HG03060 (cell line): Measurements from ENCODE around the gene HDDC3.

Experiments
- ATAC-seq: cut with Tn5 transposase; IDR thresholded peaks from one replicate; pipeline ENCODE4 v1.9.1; 2021; ENCODE audit warnings: low read depth, moderate number of reproducible peaks; ENCODE audit not compliant: unreplicated experiment

The HDDC3 gene, protein sequence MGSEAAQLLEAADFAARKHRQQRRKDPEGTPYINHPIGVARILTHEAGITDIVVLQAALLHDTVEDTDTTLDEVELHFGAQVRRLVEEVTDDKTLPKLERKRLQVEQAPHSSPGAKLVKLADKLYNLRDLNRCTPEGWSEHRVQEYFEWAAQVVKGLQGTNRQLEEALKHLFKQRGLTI

DNA sequence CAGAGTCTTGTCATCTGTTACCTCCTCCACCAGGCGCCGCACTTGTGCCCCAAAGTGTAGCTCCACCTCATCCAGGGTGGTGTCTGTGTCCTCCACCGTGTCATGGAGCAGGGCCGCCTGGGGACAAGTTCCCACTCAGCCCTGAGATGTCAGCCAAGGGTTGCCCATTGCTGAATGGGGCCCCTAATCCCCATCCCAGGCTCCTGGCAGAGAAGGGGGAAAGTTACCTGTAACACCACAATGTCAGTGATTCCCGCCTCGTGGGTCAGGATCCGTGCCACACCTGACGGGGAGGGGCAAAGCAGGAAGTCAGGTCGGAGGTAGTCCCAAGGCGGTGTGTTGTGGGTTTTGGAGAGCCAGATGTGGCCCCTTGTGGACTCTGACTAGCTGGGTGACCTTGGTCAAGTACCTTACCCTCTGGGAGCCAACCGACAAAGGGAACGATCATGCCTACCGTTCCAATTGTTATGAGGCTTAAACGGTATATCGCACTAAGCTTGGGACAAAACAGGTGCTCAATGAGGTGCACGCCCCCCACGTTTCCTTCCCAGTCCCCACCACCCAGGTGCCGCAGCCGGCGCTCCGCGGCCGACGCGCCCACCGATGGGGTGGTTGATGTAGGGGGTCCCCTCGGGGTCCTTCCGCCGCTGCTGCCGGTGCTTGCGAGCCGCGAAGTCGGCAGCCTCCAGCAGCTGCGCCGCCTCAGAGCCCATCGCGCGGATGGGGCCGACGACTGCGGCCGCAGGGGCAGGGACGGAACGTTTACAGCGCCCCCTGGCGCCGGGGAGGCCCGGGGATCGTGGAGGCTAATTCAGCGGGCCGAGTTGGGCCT is at the start of gene HDDC3:
Gene HDDC3, minus strand, starts transcription at position 722 of the 832 bp plus-strand sequence. Its CDS starts 9 bp downstream, at position 713.
- peak; percentile 30 for ATAC-seq

DNA sequence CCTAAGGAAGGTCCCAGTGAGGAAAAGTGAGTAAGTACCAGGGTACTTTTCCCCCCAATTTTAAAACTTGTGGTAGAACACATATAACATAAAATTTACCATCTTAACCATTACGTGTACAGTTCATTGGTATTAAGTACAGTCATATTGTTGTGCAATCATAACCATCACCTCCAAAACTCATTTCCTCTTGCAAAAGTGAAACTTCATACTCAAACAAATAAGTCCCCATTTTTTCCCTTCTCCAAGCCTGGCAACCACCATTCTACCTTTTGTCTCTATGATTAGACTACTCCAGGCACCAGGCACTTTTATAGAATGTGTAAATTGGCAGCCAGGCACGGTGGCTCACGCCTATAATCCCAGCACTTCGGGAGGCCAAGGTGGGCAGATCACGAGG is 49.8 kb upstream of the HDDC3 start:
- no peak for ATAC-seq

DNA sequence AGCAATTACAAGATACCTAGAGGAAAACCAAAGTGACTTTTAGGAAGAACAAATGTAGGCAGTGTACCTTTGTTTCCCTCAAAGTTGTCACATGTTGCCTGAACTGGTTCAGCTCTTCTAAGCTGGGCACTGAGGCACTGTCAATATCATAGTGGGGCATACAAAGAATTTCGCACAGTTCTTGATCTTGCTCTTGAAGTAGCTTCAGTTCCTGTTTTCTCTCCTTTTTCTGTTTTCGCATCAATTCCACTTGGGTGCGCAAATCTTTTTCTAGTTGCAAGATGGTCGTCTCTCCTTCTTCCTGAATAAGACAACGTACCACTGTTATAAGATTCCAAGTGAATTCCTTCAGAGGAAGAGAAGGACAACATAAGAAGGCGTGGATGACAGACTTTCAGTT is 49.3 kb upstream of the HDDC3 start:
- no peak for ATAC-seq

DNA sequence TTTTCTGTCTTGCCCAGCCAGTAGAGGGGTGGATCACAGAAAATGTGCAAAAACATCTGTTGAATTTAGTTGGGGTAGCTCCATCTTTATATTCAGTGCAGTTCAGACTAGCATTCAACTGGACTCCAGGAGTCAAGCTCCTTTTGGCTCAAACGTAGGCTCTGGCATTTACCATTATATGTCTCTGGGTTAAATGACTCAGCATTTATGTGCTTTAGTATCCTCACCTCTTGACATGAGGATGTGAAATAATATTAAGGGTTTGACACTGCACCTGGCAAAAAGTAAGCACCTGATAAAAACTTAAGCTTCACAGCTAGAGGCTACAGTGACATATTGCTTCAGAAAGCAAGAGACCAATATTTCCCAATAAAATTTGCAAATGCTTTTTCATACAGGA is 47.2 kb upstream of the HDDC3 start:
- ATAC-seq, result no peak

DNA sequence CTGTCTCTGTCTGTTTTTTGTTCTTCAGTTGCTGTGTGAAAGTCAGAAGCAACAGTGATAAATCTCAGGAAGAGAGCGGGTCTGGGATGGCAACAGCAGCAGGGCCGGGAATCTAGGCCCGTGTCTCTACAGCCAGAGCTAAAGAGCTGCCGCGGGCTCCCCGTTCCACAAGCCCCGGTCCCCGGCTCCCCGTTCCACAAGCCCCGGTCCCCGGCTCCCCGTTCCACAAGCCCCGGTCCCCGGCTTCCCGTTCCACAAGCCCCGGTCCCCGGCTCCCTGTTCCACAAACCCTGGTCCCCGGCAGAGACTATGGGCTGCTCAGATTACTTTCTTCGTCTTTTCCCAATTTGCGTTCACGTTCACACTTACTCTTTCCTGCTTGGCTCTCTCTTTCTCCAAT is 41.9 kb upstream of the HDDC3 start:
- no peak for ATAC-seq

DNA sequence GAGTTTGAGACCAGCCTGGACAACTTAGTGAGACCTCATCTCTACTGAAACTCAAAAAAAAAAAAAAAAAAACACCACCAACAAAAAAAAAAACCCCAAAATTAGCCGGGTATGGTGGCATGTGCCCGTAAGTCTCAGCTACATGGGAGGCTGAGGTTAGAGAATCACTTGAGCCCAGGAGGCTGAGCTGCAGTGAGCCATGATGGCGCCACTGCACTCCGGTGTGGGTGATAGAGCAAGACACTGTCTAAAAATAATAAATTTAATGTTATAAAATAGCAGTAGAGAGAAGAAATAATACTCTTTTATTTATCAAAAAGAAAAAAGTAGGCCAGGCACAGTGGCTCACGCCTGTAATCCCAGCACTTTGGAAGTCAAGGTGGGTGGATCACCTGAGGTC is 39.8 kb upstream of the HDDC3 start:
- ATAC-seq, result no peak

DNA sequence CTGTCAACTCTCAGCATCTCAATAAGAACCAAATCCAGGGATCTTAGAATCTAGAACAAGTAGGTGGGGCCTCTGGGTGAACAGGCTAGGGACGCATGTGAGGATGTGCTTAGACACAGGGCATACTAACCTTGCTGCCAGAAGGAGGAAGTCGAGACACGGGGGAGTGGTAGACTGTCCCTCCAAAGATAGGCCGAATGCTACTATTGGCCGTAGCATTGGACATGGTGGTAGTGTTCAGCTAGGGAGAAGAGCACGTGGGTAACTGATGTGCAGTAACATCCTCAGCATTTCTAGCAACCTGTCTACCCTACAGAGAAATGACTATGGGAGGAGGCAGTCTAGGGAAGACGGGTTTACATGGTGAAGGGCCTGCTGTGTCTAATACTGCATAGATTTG is 37.9 kb upstream of the HDDC3 start:
- ATAC-seq, result no peak

DNA sequence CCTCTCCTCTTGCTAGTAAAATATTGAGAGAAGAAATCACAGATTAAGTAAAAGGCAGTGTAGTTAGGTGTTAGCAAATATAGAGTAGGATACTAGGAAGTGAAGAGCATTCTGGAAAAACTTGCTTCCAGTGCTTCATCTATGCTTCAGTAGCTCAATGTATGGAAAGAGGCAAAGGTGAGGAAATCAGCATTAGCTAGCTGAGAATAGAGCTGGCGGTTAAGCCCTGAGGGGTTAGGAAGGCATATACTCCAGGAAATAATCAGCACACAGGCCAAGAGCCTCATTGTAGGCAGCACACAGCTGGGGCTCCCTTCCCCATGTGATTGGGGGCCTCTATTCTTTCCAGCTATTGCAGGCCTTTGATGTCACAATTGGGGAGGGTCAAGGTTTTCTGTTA is 36.1 kb upstream of the HDDC3 start:
- no peak for ATAC-seq

DNA sequence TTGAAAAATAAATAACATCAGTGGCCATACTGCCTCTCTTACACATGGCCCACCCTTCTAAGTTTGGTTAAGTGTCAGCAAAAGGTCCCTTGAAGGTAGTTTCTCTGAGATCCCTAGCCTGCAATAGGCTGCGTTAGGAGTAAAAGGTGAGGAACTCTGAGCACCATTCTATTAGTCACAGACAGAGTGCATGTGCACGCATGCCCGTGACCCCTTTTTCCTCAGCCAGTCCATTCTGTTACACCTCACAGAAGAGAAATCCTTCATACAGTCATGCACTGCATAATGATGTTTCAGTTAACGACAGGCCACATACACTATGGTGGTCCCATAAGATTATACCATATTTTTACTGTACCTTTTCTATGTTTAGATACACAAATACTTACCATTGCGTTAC is 34.9 kb upstream of the HDDC3 start:
- ATAC-seq, result no peak

DNA sequence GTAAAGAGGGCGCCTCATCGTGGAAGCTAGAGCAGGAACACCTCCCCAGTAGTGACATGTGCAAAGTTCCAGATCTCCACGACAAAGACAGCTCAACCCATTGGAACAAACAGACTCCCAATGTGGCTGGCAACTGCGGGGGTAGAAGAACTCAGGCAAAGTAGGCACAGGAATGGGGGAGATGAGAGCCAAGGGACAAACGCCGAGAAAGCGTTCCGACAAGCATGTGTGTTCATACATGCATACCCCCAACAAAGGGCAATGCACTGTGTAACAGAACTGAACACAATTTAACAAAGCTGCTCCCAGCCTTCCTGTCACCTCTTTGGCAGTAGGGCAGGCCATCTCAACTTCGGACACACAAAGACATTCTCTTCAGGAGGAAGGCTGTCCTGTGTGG is 33.9 kb upstream of the HDDC3 start:
- ATAC-seq, result no peak

DNA sequence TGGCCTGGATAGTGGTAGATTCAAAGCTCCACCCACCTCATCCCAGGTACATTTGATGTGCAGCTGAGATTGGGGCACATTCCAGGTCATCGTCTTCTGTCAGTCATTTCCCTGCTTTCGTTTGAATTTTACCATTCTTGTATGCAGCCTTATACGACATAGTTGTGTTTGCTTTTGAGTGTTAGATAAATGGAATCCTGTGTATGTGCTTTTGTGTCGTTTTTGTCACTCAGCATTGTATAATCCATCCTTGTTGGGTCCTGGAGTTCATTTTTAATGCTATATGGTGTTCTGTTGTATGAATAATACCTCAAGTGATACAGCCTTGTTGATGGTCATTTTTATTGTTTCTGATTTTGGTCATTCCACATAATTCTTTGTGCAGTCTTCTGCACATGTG is 29.7 kb upstream of the HDDC3 start:
- ATAC-seq, result no peak

DNA sequence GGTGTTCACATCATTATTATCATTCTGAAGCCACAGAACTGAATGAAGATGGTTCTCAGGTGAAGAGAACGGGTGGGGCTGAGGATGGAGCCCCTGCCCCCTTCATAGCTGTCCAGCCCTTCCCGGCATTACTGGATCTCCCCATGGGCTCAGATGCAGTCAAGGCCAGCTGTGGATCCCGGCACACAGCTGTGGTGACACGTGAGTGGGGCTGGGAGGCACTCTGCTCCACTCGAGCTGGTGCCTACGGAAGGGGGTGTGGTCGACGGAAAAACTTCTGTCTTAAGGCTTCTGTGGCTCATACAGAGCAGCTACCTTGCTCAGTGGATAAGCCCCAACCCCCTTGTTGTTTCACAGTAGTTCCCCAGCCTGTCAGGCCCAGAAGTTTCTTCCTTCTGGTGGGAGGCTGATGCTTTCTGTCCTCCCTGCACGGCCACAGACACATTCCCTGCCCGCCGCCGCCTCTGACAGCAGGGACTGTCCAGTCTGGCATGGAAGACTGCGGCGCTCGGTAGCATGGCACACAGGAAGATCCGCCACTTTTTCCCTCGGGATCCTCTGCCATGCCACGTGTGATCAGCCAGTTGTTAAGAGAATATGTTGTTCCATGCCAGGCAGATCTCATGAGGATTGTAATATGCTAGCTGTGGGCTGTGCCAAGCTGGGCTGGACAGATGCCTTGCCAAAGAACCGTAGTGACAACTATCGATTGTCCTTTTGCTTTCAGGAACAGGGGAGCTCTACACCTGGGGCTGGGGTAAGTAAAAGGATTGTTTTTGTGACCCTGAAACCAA is 28.1 kb upstream of the HDDC3 start:
- no peak for ATAC-seq

DNA sequence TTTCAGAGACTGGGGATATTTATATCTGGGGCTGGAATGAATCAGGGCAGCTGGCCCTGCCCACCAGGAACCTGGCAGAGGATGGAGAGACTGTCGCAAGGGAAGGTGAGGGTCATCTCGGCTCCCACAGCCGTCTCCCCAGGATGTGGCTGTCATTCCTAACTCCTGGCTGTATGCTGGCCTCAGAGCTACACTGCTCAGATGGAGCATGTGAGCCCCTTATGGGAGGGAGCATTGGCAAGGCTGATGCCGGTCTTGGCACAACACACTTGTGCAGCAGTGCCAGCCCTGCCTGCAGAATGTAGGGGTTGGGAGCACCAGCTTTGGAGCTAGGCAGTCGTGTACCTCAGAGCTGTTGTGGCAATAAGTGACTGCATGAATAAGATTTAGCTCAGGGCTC is 27.5 kb upstream of the HDDC3 start:
- no peak for ATAC-seq

DNA sequence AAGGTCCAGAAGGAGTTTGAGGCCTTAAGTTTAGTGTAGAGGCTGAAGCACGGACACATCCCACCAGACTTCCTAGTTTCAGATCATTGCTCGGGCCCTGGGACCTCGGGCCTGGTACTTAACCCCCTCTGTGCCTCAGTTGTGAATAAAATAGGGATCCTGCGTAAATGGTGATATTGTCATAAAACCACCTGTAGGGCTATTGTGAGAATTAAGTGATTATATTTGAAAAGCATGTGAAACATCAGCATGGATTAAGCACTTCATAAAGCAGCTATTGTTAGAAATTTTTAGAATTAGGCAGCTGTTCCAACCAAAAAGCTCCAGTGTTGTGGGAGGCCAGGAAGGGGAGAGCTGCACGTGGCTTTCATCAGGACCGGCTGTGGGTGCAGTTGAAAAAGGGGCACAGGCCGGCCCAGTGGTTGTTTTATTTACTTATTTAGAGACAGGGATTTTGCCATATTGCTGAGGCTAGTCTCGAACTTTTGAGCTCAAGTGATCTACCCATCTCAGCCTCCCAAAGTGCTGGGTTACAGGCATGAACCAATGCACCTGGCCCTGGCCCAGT is 26.8 kb upstream of the HDDC3 start:
- no peak for ATAC-seq

DNA sequence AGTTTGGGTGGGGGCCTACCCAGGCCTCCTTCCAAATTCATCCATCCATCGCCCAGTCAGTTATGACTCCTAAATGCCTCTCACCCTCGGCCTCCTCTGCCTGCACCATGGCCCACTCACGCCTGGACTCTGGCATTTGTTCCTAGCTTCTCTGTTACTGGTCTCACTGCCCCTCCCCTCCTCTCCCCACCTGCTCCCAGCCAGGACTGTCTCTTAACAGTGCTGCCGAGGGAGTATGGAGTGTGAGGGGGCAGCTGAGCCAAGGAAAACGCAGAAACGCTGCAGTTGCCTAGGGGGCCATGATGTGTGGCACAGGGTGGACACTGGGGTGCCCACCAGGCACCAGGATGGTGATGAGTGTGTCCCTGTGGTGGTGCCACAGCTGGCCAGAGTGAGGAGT is 25.4 kb upstream of the HDDC3 start:
- no peak for ATAC-seq

DNA sequence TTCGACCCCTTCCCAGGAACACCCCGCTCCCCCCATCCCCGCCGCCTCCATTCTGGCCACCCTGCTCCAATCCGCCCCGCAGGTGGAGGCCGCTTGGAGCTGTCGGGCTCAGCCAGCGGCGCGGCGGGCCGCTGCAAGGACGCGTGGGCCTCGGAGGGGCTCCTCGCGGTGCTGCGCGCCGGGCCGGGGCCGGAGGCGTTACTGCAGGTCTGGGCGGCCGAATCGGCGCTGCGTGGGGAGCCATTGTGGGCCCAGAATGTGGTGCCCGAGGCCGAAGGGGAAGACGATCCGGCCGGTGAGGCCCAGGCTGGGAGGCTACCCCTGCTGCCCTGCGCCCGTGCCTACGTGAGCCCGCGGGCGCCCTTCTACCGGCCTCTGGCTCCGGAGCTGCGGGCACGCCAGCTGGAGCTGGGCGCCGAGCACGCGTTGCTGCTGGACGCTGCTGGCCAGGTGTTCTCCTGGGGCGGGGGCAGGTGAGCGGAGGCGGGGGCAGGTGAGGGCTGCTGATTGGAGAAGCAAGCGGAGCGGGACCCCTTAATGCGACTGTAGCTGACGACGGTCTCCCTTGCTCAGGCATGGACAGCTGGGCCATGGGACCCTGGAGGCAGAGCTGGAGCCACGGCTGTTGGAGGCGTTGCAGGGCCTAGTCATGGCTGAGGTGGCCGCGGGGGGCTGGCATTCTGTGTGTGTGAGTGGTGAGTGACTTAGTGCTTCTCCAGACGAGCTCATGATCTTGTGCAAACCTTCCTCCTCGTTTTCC is 24.9 kb upstream of the HDDC3 start:
- no peak for ATAC-seq

DNA sequence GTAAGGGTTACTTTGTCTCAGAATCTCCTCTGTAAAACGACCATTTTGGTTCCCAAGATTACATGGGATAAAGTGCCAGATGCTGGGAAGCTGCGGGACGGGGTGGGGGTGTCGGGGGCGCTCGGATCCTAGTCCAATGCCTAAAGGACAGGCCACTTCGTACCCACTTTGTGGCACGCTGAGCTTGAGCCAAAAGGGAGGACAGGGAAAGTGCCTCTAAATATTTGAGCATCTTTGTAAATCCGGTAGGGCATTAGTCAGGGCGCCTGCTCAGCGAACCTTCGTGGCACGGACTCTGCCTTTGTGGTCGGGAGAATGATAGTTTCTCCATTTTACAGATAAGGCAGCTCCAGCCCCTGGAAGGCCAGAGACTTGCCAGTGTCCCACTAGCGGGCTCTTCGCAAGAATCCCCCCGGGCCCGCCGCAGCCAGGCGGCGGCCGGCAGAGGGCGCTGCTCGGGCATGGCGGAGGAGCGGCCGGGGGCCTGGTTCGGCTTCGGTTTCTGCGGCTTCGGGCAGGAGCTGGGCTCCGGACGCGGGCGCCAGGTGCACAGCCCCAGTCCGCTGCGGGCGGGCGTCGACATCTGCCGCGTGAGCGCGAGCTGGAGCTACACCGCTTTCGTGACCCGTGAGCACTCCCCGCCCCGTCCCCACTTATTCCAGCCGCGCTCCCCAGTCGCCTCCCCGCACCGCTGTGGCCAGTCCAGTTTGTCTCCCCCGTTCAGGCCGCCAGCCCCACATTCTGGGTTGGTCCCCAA is 24.1 kb upstream of the HDDC3 start:
- no peak for ATAC-seq

DNA sequence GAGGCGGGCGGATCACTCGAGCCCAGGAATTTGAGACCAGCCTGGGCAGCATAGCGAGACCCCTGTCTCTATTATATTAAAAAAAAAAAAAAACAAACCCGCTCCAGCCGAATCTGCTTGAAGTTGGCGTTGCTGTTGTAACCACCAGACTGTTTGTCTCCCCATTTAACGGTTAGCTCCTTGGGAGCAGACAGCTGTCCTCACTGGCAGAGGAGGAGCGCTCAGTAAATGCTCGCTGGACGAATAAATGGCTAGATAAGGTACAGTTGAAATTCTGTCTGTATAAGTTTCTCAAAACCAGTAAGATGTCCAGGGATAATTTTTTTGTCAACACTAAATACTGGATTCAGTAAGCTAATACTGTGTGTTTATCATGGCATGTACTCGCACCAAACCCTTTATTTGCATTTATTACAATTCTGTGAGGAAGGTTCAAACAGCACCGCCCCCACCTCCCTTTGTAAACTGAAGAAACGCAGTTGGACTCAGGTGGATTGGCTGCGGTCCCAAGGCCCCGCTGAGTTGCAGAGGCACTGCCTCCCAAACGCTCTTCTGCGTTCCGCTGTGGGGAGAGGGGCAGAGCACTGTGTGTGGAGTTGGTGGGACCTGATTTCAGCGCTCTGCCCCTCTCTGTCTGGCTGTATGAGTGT is 23.4 kb upstream of the HDDC3 start:
- ATAC-seq, result no peak
